Lower leg skin (tissue), 4 donors: Measurements from ENCODE around the gene CLEC19A. TPM values are rescaled to one million over a fixed set of nuclear protein-coding genes. Genes with fewer than 3 reads are reported as not detected.

ENCODE experiments used
- DNase-seq, 2 donors: peaks; one replicate each; pipeline ENCODE4 v3.0.0-alpha.2; 2019; ENCODE audit warnings: low spot score in 2 of 2
- H3K4me3 ChIP-seq: fragments of 200-600 bp; sonication (generic); 2 replicates; pipeline ENCODE4 v1.5.1; 2017; ENCODE audit warnings: mild to moderate bottlenecking, low read depth; ENCODE audit not compliant: poor library complexity, severe bottlenecking
- POLR2A ChIP-seq, 2 donors: fragments of 450-650 bp; IDR thresholded peaks; one replicate each; pipeline ENCODE4 v1.6.1; 2016 to 2017; ENCODE audit warnings: antibody characterized with exemption in 2 of 2, mild to moderate bottlenecking in 1 of 2, moderate library complexity in 1 of 2
- WGBS, 2 donors: methylation state at CpG; one replicate each; pipeline ENCODE4 v1.1.5; 2018; 5-methylcytosine and 5-hydroxymethylcytosine counted together
- intact Hi-C: fragments of 100-400 bp; cut with DNase I; formaldehyde crosslinking; loops from one replicate; pipeline ENCODE4 v1.15.0; 2023; ENCODE audit warnings: low total_unique reads
- total RNA-seq, 4 donors: library from RNA; depleted of rRNA; stranded (reverse); fragments of >200 nt; gene quantifications; one replicate each; pipeline ENCODE4 v1.1.0, GENCODE V29; 2016
- TF ChIP-seq, protein P1 (sequence below), 3 donors: fragments of 450-650 bp; IDR thresholded peaks; one replicate each; pipeline ENCODE4 v1.5.1; 2016; ENCODE audit warnings: antibody characterized with exemption in 3 of 3, mild to moderate bottlenecking in 3 of 3, moderate library complexity in 2 of 3

CLEC19A gene
- total RNA-seq, result not detected

DNA sequence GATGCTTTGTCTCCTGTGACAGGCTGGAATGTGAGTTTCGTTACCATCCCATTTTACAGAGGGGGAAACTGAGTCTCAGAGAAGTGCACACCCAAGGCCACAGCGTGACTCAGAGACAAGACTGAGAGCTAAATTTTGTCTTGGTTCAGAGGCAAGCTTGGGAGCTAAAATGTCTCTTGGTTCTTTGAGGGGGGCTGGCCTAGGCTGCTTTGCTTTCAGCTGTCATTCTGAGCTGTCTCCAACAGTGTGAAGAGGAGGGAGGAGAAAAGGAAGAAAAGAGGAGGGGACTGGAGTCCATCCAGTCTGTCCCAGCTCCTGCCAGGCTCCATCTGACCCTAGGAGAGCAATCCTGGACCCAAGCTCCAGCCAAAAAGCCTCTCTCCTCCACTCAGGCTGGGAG, at the start of gene CLEC19A:
Gene CLEC19A, plus strand, starts transcription at position 301 of the 400 bp plus-strand sequence. CDS start 121 bp downstream, outside the sequence.
- WGBS, 2 donors, result 80 to 88% methylated on average over 2 of the region's 2 CpGs
- H3K4me3 ChIP-seq, result no peak within 1 kb of the TSS
- TF ChIP-seq, protein P1, sequence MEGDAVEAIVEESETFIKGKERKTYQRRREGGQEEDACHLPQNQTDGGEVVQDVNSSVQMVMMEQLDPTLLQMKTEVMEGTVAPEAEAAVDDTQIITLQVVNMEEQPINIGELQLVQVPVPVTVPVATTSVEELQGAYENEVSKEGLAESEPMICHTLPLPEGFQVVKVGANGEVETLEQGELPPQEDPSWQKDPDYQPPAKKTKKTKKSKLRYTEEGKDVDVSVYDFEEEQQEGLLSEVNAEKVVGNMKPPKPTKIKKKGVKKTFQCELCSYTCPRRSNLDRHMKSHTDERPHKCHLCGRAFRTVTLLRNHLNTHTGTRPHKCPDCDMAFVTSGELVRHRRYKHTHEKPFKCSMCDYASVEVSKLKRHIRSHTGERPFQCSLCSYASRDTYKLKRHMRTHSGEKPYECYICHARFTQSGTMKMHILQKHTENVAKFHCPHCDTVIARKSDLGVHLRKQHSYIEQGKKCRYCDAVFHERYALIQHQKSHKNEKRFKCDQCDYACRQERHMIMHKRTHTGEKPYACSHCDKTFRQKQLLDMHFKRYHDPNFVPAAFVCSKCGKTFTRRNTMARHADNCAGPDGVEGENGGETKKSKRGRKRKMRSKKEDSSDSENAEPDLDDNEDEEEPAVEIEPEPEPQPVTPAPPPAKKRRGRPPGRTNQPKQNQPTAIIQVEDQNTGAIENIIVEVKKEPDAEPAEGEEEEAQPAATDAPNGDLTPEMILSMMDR (IDR thresholded peaks at IDR 0.05), result no peak
- DNase-seq, result no peak
- intact Hi-C loops, result no loop called here

DNA sequence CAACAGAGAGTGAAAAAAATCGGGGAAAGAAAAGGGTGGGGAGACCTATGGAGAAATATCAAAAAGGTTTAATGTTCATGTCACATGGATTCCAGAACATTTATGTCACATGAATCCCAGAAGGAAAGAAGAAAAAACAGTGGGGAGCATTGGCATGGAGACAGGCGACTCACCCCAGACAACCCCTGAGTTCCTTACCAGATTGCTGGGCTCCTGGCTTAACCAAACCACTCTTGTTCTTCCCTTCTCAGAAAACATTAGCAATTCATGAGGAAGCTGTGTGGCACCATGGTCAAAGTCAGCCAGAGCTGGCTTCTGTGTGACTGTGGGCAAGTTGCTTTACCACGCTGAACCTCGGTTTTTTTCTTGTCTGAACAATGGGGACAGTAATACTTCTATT, 49.6 kb upstream of the CLEC19A start:
- H3K4me3 ChIP-seq, result no peak overlapping the region
- intact Hi-C loops, result no loop called here
- TF ChIP-seq POLR2A (IDR thresholded peaks at IDR 0.05), result no peak
- TF ChIP-seq, protein P1 (IDR thresholded peaks at IDR 0.05), result no peak
- no peak for DNase-seq
- WGBS, 2 donors, result 94 to 98% methylated on average over 4 of the region's 4 CpGs

DNA sequence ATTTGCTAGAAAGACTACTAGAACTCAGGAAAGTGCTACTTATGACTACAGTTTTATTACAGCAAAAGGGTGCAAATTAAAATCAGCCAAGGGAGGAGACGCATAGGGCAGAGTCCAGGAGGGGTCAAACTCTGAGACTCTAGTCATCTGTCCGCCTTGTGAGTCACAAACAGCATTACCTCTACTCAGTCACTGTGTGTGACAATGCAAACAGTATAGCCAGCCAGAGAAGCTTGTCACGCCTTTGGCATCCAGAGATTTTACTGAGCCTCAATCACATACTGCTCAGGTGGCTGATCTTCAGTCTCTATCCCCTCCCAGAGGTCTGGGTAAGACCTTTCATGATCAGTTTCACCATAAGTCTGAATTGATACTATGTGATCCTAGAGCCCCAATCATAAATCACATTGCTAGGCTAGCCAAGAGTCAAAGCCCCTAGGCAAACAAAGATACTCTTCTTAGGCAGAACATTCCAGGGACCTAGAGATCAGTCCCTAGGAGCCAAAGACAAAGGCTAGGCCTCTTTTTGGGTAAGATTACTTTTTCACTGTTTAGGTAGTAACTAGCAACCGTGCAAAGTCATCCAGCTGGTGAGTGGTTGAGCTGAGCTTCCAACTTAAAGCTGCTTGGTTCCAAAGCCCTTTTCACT, 48.8 kb upstream of the CLEC19A start:
- DNase-seq, result no peak
- no peak for TF ChIP-seq POLR2A (IDR thresholded peaks at IDR 0.05)
- TF ChIP-seq, protein P1 (IDR thresholded peaks at IDR 0.05), result no peak
- intact Hi-C loops, result no loop called here

DNA sequence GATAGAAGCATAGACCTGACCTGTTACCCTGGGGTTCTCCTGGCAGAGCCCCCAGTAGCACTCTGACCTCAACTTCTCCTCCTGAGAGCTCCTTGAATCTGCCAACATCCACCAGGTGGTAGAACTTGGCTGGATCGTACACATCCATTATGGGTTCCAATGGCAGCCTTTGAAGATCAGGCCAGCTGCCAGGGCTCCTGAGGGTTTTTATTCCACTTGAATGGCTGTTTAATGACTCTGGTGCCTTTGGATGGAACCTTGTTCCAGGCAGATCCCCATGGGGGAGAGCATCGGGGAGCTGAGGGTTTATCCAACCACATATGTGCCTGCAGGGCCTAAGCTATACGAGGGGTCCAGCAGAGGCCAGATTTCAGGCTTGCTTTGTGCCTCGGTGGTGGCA, 47.1 kb upstream of the CLEC19A start:
- intact Hi-C loops, result no loop called here
- H3K4me3 ChIP-seq, result no peak overlapping the region
- TF ChIP-seq, protein P1 (IDR thresholded peaks at IDR 0.05), result no peak
- no peak for TF ChIP-seq POLR2A (IDR thresholded peaks at IDR 0.05)
- no peak for DNase-seq
- WGBS, 2 donors, result 68 to 87% methylated on average over 4 of the region's 4 CpGs

More for the DNA sequence above, 48.8 kb upstream of the CLEC19A start:
- no peak overlapping the region for H3K4me3 ChIP-seq
- WGBS, 2 donors, result 89 to 90% methylated on average over 4 of the region's 4 CpGs

DNA sequence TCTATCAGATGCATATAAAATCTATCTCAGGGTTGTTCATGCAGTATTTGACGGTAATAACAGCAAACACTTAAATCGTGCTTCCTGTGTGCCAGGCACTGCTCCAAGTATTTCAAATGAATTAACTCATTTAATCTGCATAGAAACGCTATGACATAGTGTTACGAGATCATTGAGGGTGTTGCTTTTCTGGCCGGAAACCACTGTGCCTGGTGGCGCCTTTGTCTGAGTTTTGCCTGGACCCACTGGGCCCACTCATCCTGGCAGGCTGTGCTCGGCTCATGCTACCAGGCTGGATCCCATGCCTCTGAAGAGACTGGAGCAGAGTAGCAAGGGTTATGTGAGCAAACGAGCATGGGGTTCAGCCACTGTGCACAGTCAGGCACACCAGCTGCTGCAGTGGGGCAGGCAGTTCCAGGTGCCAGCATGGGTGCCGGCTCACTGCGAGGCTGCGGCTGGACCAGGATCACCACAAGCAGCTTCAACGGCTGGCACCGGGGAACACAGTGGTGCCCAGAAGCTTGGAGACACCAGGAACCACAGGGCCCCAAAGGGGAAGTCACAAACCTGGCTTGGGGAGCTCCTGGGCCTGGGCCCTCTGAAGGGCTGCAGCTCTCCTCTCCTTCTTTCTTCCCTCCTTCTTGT, 45.9 kb upstream of the CLEC19A start:
- no peak for DNase-seq
- WGBS, 2 donors, result 87 to 90% methylated on average over 9 to 10 of the region's 13 CpGs
- intact Hi-C loops, result no loop called here
- H3K4me3 ChIP-seq, result no peak overlapping the region
- TF ChIP-seq POLR2A (IDR thresholded peaks at IDR 0.05), result no peak
- TF ChIP-seq, protein P1 (IDR thresholded peaks at IDR 0.05), result no peak
